K562 (cell line): Measurements from ENCODE around the gene PITPNC1. TPM values are rescaled to one million over a fixed set of nuclear protein-coding genes. Genes with fewer than 3 reads are reported as not detected.

Experiments
- ATAC-seq: fragments of 200-7000 bp; cut with Tn5 transposase; 3 replicates; pipeline ENCODE4 v1.9.1; 2020; ENCODE audit warnings: moderate library complexity
- BruUV-seq: library from RNA; stranded (reverse); fragments of 400-500 nt; replicated peaks from 2 replicates; lab custom pipeline; 2021; lab: Mats Ljungman, UMichigan
- CTCF ChIA-PET: fragments of 300-600 bp; formaldehyde crosslinking; extraction: SDS; loops from one replicate; lab custom pipeline; 2021; ENCODE audit warnings: low intra/inter-chr PET ratio; lab: Yijun Ruan, JAX
- POLR2A ChIA-PET: fragments of 300-600, 350-650 bp; sonication (Branson Sonifier 250); formaldehyde crosslinking; extraction: SDS; loops from one replicate; lab custom pipeline; 2021; ENCODE audit warnings: antibody characterized with exemption, inconsistent platforms; lab: Yijun Ruan, JAX
- DNase-seq, 4 experiments: peaks; one replicate each; pipeline versions ENCODE4 v3.0.0 to v3.0.0-alpha.2; 2011 to 2018; ENCODE audit warnings: low spot score in 3 of 4, mixed read lengths in 3 of 4; ENCODE audit errors: extremely low read depth in 1 of 4
- FAIRE-seq: peaks from 2 replicates; lab custom pipeline; 2011; peaks lifted over from hg19 to GRCh38; lab: Jason Lieb, UNC
- H2AFZ ChIP-seq: 2 replicates; pipeline ENCODE4 v1.6.0; 2011; ENCODE audit warnings: low read depth, low read length, control low read depth, inconsistent platforms
- H3K27ac ChIP-seq: fragments of 200-600 bp; 3 replicates; pipeline ENCODE4 v1.8.0; 2011; ENCODE audit warnings: low read depth, mild to moderate bottlenecking, control low read depth, inconsistent platforms, low read length, moderate library complexity, mixed read lengths; ENCODE audit errors: extremely low read depth
- H3K27me3 ChIP-seq, 2 experiments: fragments of 300-600 bp in 1 of 2; 2 replicates in 1 of 2; 3 replicates in 1 of 2; pipeline versions ENCODE4 v1.6.0 to v1.8.0; 2011; ENCODE audit warnings: inconsistent platforms in 2 of 2, low read length in 2 of 2, mild to moderate bottlenecking in 1 of 2, mixed read lengths in 1 of 2, moderate library complexity in 1 of 2; ENCODE audit not compliant: control insufficient read depth in 2 of 2, insufficient read depth in 2 of 2
- H3K36me3 ChIP-seq: fragments of 300-600 bp; 3 replicates; pipeline ENCODE4 v1.8.0; 2011; ENCODE audit warnings: mild to moderate bottlenecking, low read length, inconsistent platforms; ENCODE audit not compliant: control insufficient read depth, insufficient read depth
- H3K4me1 ChIP-seq, 2 experiments: fragments of 200-600 bp in 1 of 2; replicated peaks in 1 of 2; 2 replicates in 1 of 2; 3 replicates in 1 of 2; pipeline versions ENCODE4 v1.5.1 to v1.8.0; 2011; ENCODE audit warnings: inconsistent platforms in 2 of 2, low read length in 2 of 2, mild to moderate bottlenecking in 1 of 2, mixed read lengths in 1 of 2, moderate library complexity in 1 of 2; ENCODE audit not compliant: control insufficient read depth in 2 of 2, insufficient read depth in 2 of 2
- H3K4me2 ChIP-seq: 2 replicates; pipeline ENCODE4 v1.6.1; 2011; ENCODE audit warnings: low read length, control low read depth, inconsistent platforms, mixed read lengths; ENCODE audit not compliant: insufficient read depth
- H3K4me3 ChIP-seq: fragments of 200-600 bp; sonication (generic), shearing (Covaris generic); 2 replicates; pipeline ENCODE4 v1.5.1; 2016; ENCODE audit warnings: control low read depth, inconsistent platforms
- H3K79me2 ChIP-seq: fragments of 200-600 bp; 3 replicates; pipeline ENCODE4 v1.8.0; 2011; ENCODE audit warnings: low read length, inconsistent platforms; ENCODE audit not compliant: control insufficient read depth, insufficient read depth
- H3K9ac ChIP-seq, 2 experiments: 2 replicates each; pipeline versions ENCODE4 v1.6.0 to v1.6.1; 2011; ENCODE audit warnings: low read depth in 2 of 2, low read length in 2 of 2, control low read depth in 1 of 2, inconsistent platforms in 1 of 2, mild to moderate bottlenecking in 1 of 2, mixed read lengths in 1 of 2; ENCODE audit not compliant: insufficient read depth in 1 of 2
- H3K9me1 ChIP-seq: one replicate; pipeline ENCODE4 v1.6.0; 2011; ENCODE audit warnings: inconsistent platforms, mild to moderate bottlenecking, low read length, moderate library complexity; ENCODE audit not compliant: control insufficient read depth, insufficient read depth
- H3K9me3 ChIP-seq: replicated peaks from 2 replicates; pipeline ENCODE4 v1.5.1; 2011; ENCODE audit warnings: low read depth, low read length, inconsistent platforms; ENCODE audit not compliant: control insufficient read depth, insufficient read depth
- H4K20me1 ChIP-seq: replicated peaks from 2 replicates; pipeline ENCODE4 v1.6.1; 2011; ENCODE audit warnings: low read length, inconsistent platforms, mixed read lengths; ENCODE audit not compliant: control insufficient read depth, insufficient read depth
- BCOR ChIP-seq: fragments of 450-650 bp; IDR thresholded peaks from 2 replicates; pipeline ENCODE4 v1.6.1; 2016
- RCOR1 ChIP-seq, 2 experiments: IDR thresholded peaks; 2 replicates each; pipeline ENCODE4 v1.6.1; 2012; ENCODE audit warnings: low read depth in 2 of 2, low read length in 2 of 2, borderline replicate concordance in 1 of 2, improper control_type of control experiment in 1 of 2
- SAFB2 ChIP-seq: fragments of 200-400 bp; formaldehyde crosslinking; IDR thresholded peaks from 2 replicates; pipeline ENCODE4 v1.6.1; 2018; ENCODE audit warnings: borderline replicate concordance, low read length, low read depth, moderate library complexity; ENCODE audit not compliant: severe bottlenecking
- SMARCA5 ChIP-seq: fragments of 450-650 bp; IDR thresholded peaks from 2 replicates; pipeline ENCODE4 v1.6.1; 2016
- TAL1 ChIP-seq: fragments of 450-650 bp; IDR thresholded peaks from 2 replicates; pipeline ENCODE4 v1.6.1; 2016; ENCODE audit warnings: mild to moderate bottlenecking
- ZFP30 ChIP-seq: fragments of 250-450 bp; sonication (Bioruptor Pico); IDR thresholded peaks from 2 replicates; pipeline ENCODE4 v1.8.0; 2022; ENCODE audit warnings: moderate library complexity, mild to moderate bottlenecking, inconsistent platforms, borderline replicate concordance
- ZNF197 ChIP-seq: fragments of 200-800 bp; sonication (Bioruptor generic); IDR thresholded peaks from 2 replicates; pipeline ENCODE4 v1.6.1; 2016; ENCODE audit warnings: low read depth, missing genetic modification characterization, missing compliant biosample characterization
- WGBS: fragments of 100-300 bp; shearing (Covaris generic); methylation state at CpG from one replicate; pipeline ENCODE4 v1.1.6; 2016; ENCODE audit warnings: low coverage, mixed read lengths; ENCODE audit not compliant: insufficient coverage; ENCODE audit errors: missing lambda C conversion rate; 5-methylcytosine and 5-hydroxymethylcytosine counted together
- in situ Hi-C: fragments of 300-500 bp; cut with MboI; formaldehyde crosslinking; loops from 4 replicates; pipeline ENCODE4 v1.15.0; 2018; ENCODE audit warnings: inconsistent platforms, mixed read lengths
- intact Hi-C: fragments of 100-400 bp; cut with micrococcal nuclease; formaldehyde crosslinking; loops from 2 replicates; pipeline ENCODE4 v1.14.2; 2022
- polyA plus RNA-seq, 8 experiments: library from polyadenylated mRNA; depleted of rRNA in 4 of 8; stranded (reverse) in 5 of 8; unstranded in 3 of 8; fragments of >200 nt; fragmentation: Nextera tagmentation in 2 of 8; fragmentation: Illumina TruSeq in 1 of 8; extraction: Ambion mirVana in 2 of 8; extraction: Trizol in 1 of 8; gene quantifications; 2 replicates each; pipeline versions ENCODE4 v1.2.1 to v1.2.3, GENCODE V29; 2011 to 2014; ENCODE audit warnings: inconsistent platforms in 1 of 8, missing spikeins in 1 of 8
- total RNA-seq, 7 experiments: library from RNA; depleted of rRNA in 6 of 7; stranded (reverse); fragments of >200 nt in 6 of 7; fragmentation: Illumina TruSeq in 2 of 7; extraction: Trizol in 2 of 7; gene quantifications; 2 replicates each; pipeline versions ENCODE4 v1.2.1 to v1.2.3, GENCODE V29; 2011 to 2021; ENCODE audit warnings: low replicate concordance in 1 of 7
- TF ChIP-seq, protein P1 (sequence below): fragments of 200-400 bp; formaldehyde crosslinking; IDR thresholded peaks from 2 replicates; pipeline ENCODE4 v1.6.1; 2017; ENCODE audit warnings: mild to moderate bottlenecking, low read depth, low read length, moderate library complexity
- TF ChIP-seq, protein P2 (sequence below): fragments of 450-650 bp; formaldehyde crosslinking; IDR thresholded peaks from 2 replicates; pipeline ENCODE4 v1.4.0; 2020; ENCODE audit warnings: mild to moderate bottlenecking, mixed read lengths
- TF ChIP-seq, protein P3 (sequence below), 2 experiments: fragments of 450-650 bp; IDR thresholded peaks; 2 replicates each; pipeline ENCODE4 v1.6.1; 2016
- TF ChIP-seq, protein P4 (sequence below): fragments of 250-450 bp; sonication (Bioruptor Pico); IDR thresholded peaks from 2 replicates; pipeline ENCODE4 v1.8.0; 2022; ENCODE audit warnings: inconsistent platforms
- TF ChIP-seq, protein P5 (sequence below): IDR thresholded peaks from 2 replicates; pipeline ENCODE4 v1.6.1; 2011; ENCODE audit warnings: borderline replicate concordance, low read depth, mild to moderate bottlenecking, moderate library complexity, low read length; ENCODE audit not compliant: insufficient read depth, poor library complexity, severe bottlenecking

Gene PITPNC1
- total and polyA plus RNA-seq, 9 of the 15 experiments (the other 6 are each of a cell fraction or from before 2014, with no cell fraction given): 0.11 to 1.1 (median 0.65) TPM

DNA sequence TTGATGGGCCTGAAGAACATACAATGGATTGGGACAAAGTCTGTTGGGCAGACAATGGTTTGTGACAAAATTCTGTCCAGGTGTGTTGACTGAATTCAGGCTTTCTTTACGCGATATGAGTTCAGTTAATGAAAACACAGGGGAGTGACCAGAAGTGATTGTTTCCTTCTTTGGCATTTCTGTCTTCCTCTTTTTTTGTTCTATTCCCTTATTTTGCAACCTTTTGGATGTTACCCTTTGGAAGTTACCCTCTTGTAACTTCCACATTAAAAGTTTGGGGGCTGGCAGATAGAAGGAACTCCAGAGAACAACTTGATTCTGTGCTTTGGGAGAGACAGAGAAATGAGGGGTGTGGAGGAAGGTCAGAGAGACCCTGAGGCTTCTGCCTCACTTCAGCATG lies 126.7 kb downstream of the PITPNC1 start (continued):
- TF ChIP-seq, protein P1, sequence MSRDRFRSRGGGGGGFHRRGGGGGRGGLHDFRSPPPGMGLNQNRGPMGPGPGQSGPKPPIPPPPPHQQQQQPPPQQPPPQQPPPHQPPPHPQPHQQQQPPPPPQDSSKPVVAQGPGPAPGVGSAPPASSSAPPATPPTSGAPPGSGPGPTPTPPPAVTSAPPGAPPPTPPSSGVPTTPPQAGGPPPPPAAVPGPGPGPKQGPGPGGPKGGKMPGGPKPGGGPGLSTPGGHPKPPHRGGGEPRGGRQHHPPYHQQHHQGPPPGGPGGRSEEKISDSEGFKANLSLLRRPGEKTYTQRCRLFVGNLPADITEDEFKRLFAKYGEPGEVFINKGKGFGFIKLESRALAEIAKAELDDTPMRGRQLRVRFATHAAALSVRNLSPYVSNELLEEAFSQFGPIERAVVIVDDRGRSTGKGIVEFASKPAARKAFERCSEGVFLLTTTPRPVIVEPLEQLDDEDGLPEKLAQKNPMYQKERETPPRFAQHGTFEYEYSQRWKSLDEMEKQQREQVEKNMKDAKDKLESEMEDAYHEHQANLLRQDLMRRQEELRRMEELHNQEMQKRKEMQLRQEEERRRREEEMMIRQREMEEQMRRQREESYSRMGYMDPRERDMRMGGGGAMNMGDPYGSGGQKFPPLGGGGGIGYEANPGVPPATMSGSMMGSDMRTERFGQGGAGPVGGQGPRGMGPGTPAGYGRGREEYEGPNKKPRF: no peak
- no peak for TF ChIP-seq ZFP30 (CRISPR knock-in tag)

DNA sequence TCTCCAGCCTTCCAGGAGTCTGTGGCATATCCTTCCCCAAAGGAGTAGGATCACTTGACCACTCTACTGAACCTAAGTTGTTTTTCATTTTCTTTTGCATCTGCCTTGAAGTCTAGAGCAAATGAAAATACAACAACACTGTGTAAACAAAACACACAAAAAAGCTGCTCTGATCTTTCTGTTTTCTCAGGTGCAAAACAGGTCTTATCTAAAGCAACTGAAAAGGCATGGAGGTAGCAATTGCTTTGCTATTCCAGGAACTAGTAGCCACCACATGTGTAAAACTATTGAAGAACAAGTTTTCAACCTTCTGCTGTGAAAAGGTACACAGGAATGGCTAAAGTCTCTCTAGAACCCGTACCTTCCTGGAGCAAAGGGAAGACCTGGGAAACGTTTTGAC lies 127.1 kb downstream of the PITPNC1 start:
- intact Hi-C loops: no loop called here

More for the DNA sequence above, 127.1 kb downstream of the PITPNC1 start:
- Histone ChIP-seq H3K79me2 (no peaks in the 10 kb centered on the region), H3K4me2 (no peak overlapping the region), H3K27me3 (peaks cover 3 to 7% of the 10 kb centered on the region in 2 experiments; a peak in 3 of 5 replicates), H3K27ac (no peak overlapping the region), H3K9ac (no peak overlapping the region), H3K9me1 (no peaks in the 10 kb centered on the region), H3K9me3 (no peaks in the 10 kb centered on the region), H4K20me1 (no peaks in the 10 kb centered on the region), H3K4me1 (no peaks in the 10 kb centered on the region), H2AFZ (no peak overlapping the region), H3K4me3 (no peak overlapping the region), H3K36me3 (no peaks in the 10 kb centered on the region)
- DNase-seq (no peak), FAIRE-seq (no peak), ATAC-seq (no peak)
- in situ Hi-C loops: no loop called here
- no TSS peak for BruUV-seq
- POLR2A ChIA-PET: interaction anchor here (1.5 kb wide), 1 partner anchor 10 kb away, joined by 3 read pairs; no protein-coding TSS in a partner anchor
- CTCF ChIA-PET: no interaction called here
- TF ChIP-seq, protein P2, sequence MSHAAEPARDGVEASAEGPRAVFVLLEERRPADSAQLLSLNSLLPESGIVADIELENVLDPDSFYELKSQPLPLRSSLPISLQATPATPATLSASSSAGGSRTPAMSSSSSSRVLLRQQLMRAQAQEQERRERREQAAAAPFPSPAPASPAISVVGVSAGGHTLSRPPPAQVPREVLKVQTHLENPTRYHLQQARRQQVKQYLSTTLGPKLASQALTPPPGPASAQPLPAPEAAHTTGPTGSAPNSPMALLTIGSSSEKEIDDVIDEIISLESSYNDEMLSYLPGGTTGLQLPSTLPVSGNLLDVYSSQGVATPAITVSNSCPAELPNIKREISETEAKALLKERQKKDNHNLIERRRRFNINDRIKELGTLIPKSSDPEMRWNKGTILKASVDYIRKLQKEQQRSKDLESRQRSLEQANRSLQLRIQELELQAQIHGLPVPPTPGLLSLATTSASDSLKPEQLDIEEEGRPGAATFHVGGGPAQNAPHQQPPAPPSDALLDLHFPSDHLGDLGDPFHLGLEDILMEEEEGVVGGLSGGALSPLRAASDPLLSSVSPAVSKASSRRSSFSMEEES (CRISPR knock-in tag): no peak
- TF ChIP-seq ZNF197 (no peak), RCOR1 (IDR thresholded peaks at IDR 0.05; ENCODE audit: borderline replicate concordance in 1 of 2, low read depth in 2 of 2, low read length in 2 of 2) (no peak), TAL1 (no peak), SMARCA5 (no peak), BCOR (no peak), SAFB2 (no peak)
- TF ChIP-seq, protein P3, sequence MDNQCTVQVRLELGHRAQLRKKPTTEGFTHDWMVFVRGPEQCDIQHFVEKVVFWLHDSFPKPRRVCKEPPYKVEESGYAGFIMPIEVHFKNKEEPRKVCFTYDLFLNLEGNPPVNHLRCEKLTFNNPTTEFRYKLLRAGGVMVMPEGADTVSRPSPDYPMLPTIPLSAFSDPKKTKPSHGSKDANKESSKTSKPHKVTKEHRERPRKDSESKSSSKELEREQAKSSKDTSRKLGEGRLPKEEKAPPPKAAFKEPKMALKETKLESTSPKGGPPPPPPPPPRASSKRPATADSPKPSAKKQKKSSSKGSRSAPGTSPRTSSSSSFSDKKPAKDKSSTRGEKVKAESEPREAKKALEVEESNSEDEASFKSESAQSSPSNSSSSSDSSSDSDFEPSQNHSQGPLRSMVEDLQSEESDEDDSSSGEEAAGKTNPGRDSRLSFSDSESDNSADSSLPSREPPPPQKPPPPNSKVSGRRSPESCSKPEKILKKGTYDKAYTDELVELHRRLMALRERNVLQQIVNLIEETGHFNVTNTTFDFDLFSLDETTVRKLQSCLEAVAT (IDR thresholded peaks at IDR 0.05): no peak
- TF ChIP-seq, protein P4, sequence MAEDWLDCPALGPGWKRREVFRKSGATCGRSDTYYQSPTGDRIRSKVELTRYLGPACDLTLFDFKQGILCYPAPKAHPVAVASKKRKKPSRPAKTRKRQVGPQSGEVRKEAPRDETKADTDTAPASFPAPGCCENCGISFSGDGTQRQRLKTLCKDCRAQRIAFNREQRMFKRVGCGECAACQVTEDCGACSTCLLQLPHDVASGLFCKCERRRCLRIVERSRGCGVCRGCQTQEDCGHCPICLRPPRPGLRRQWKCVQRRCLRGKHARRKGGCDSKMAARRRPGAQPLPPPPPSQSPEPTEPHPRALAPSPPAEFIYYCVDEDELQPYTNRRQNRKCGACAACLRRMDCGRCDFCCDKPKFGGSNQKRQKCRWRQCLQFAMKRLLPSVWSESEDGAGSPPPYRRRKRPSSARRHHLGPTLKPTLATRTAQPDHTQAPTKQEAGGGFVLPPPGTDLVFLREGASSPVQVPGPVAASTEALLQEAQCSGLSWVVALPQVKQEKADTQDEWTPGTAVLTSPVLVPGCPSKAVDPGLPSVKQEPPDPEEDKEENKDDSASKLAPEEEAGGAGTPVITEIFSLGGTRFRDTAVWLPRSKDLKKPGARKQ (CRISPR knock-in tag): no peak
- TF ChIP-seq, protein P5, sequence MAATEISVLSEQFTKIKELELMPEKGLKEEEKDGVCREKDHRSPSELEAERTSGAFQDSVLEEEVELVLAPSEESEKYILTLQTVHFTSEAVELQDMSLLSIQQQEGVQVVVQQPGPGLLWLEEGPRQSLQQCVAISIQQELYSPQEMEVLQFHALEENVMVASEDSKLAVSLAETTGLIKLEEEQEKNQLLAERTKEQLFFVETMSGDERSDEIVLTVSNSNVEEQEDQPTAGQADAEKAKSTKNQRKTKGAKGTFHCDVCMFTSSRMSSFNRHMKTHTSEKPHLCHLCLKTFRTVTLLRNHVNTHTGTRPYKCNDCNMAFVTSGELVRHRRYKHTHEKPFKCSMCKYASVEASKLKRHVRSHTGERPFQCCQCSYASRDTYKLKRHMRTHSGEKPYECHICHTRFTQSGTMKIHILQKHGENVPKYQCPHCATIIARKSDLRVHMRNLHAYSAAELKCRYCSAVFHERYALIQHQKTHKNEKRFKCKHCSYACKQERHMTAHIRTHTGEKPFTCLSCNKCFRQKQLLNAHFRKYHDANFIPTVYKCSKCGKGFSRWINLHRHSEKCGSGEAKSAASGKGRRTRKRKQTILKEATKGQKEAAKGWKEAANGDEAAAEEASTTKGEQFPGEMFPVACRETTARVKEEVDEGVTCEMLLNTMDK: no peak
- WGBS: 0% methylated on average over 2 of the region's 2 CpGs
